H9 (cell line): Measurements from ENCODE around the gene SIRPB1. TPM values are rescaled to one million over a fixed set of nuclear protein-coding genes. Genes with fewer than 3 reads are reported as not detected.
"Not testable (repeated sequence)": the region's sequence is repeated elsewhere in the genome, so short reads cannot be mapped to it uniquely, and the experiment has no call there.

Experiments
- DNase-seq: peaks from one replicate; pipeline ENCODE4 v3.0.0-alpha.2; 2017
- H2AFZ ChIP-seq: one replicate; pipeline ENCODE4 v1.6.1; 2013; ENCODE audit warnings: mild to moderate bottlenecking, low read length, control low read depth, moderate library complexity
- H2AK5ac ChIP-seq: 2 replicates; pipeline ENCODE4 v1.6.1; 2013; ENCODE audit warnings: low read length, control low read depth, mixed read lengths; ENCODE audit not compliant: insufficient read length
- H2BK120ac ChIP-seq: one replicate; pipeline ENCODE4 v1.6.1; 2013; ENCODE audit warnings: low read depth, mild to moderate bottlenecking, low read length, control low read depth, inconsistent platforms; ENCODE audit not compliant: poor library complexity, severe bottlenecking
- H2BK12ac ChIP-seq: 2 replicates; pipeline ENCODE4 v1.6.1; 2013; ENCODE audit warnings: low read length, control low read depth, mixed read lengths, low read depth; ENCODE audit not compliant: insufficient read length
- H2BK15ac ChIP-seq: 2 replicates; pipeline ENCODE4 v1.6.1; 2013; ENCODE audit warnings: low read depth, low read length, control low read depth
- H2BK20ac ChIP-seq: one replicate; pipeline ENCODE4 v1.6.1; 2013; ENCODE audit warnings: low read depth, mild to moderate bottlenecking, low read length, control low read depth, inconsistent platforms; ENCODE audit not compliant: poor library complexity, severe bottlenecking
- H2BK5ac ChIP-seq: 2 replicates; pipeline ENCODE4 v1.6.1; 2013; ENCODE audit warnings: low read length, control low read depth, mixed read lengths; ENCODE audit not compliant: insufficient read length
- H3K14ac ChIP-seq: 2 replicates; pipeline ENCODE4 v1.6.1; 2013; ENCODE audit warnings: low read length, control low read depth; ENCODE audit not compliant: insufficient read depth
- H3K18ac ChIP-seq: 2 replicates; pipeline ENCODE4 v1.6.1; 2013; ENCODE audit warnings: low read depth, mild to moderate bottlenecking, mixed read lengths, low read length, control low read depth; ENCODE audit not compliant: insufficient read length
- H3K23ac ChIP-seq: 2 replicates; pipeline ENCODE4 v1.6.1; 2013; ENCODE audit warnings: low read length, control low read depth, mixed read lengths, low read depth; ENCODE audit not compliant: insufficient read length
- H3K23me2 ChIP-seq: 2 replicates; pipeline ENCODE4 v1.6.1; 2013; ENCODE audit warnings: low read depth, mild to moderate bottlenecking, mixed read lengths, low read length, control low read depth; ENCODE audit not compliant: insufficient read length, poor library complexity, severe bottlenecking
- H3K27ac ChIP-seq: 2 replicates; pipeline ENCODE4 v1.5.1; 2013; ENCODE audit warnings: low read length, control low read depth, mixed read lengths, low read depth; ENCODE audit not compliant: insufficient read length
- H3K27me3 ChIP-seq: 2 replicates; pipeline ENCODE4 v1.6.1; 2013; ENCODE audit warnings: low read length, control low read depth, inconsistent platforms; ENCODE audit not compliant: insufficient read depth
- H3K4ac ChIP-seq: 2 replicates; pipeline ENCODE4 v1.6.1; 2013; ENCODE audit warnings: low read depth, mild to moderate bottlenecking, control low read depth, inconsistent platforms, low read length, moderate library complexity
- H3K4me1 ChIP-seq: 2 replicates; pipeline ENCODE4 v1.6.1; 2013; ENCODE audit warnings: low read length, control low read depth, inconsistent platforms; ENCODE audit not compliant: insufficient read depth
- H3K4me2 ChIP-seq: 2 replicates; pipeline ENCODE4 v1.6.1; 2013; ENCODE audit warnings: low read length, control low read depth, mixed read lengths; ENCODE audit not compliant: insufficient read length, insufficient read depth
- H3K56ac ChIP-seq: 2 replicates; pipeline ENCODE4 v1.6.1; 2013; ENCODE audit warnings: low read depth, mild to moderate bottlenecking, mixed read lengths, low read length, control low read depth; ENCODE audit not compliant: insufficient read length
- H3K79me1 ChIP-seq: 2 replicates; pipeline ENCODE4 v1.6.1; 2013; ENCODE audit warnings: low read depth, mild to moderate bottlenecking, moderate library complexity, low read length, control low read depth, inconsistent platforms; ENCODE audit not compliant: insufficient read depth, poor library complexity, severe bottlenecking
- H3K79me2 ChIP-seq: 2 replicates; pipeline ENCODE4 v1.6.1; 2013; ENCODE audit warnings: low read length, control low read depth, inconsistent platforms; ENCODE audit not compliant: insufficient read depth
- H3K9ac ChIP-seq: 2 replicates; pipeline ENCODE4 v1.6.1; 2013; ENCODE audit warnings: low read length, control low read depth, mixed read lengths; ENCODE audit not compliant: insufficient read length; ENCODE audit errors: extremely low read depth
- H3K9me3 ChIP-seq: one replicate; pipeline ENCODE4 v1.6.1; 2013; ENCODE audit warnings: low read depth, low read length, inconsistent platforms; ENCODE audit not compliant: control insufficient read depth
- H3T11ph ChIP-seq: one replicate; pipeline ENCODE4 v1.6.1; 2013; ENCODE audit warnings: mild to moderate bottlenecking, low read length, control low read depth, inconsistent platforms
- H4K20me1 ChIP-seq: one replicate; pipeline ENCODE4 v1.6.1; 2013; ENCODE audit not compliant: control insufficient read depth, insufficient read length, insufficient read depth
- H4K5ac ChIP-seq: 2 replicates; pipeline ENCODE4 v1.6.1; 2013; ENCODE audit warnings: low read depth, mild to moderate bottlenecking, mixed read lengths, low read length, control low read depth; ENCODE audit not compliant: insufficient read length
- H4K8ac ChIP-seq: replicated peaks from 2 replicates; pipeline ENCODE4 v1.6.1; 2013; ENCODE audit warnings: low read length, control low read depth, mixed read lengths, low read depth; ENCODE audit not compliant: insufficient read length
- H4K91ac ChIP-seq: 2 replicates; pipeline ENCODE4 v1.6.1; 2013; ENCODE audit warnings: low read depth, mild to moderate bottlenecking, moderate library complexity, mixed read lengths, low read length, control low read depth; ENCODE audit not compliant: insufficient read length
- H3K27ac Mint-ChIP-seq, 3 experiments: 2 replicates in 2 of 3; 3 replicates in 1 of 3; pipeline ENCODE4 v1.8.0; 2020 to 2021; ENCODE audit warnings: mixed read lengths in 3 of 3, mild to moderate bottlenecking in 1 of 3, moderate library complexity in 1 of 3
- H3K27me3 Mint-ChIP-seq: 2 replicates; pipeline ENCODE4 v1.8.0; 2021; ENCODE audit warnings: low read depth, mild to moderate bottlenecking, moderate library complexity, mixed read lengths
- H3K36me3 Mint-ChIP-seq, 3 experiments: 2 replicates in 2 of 3; 3 replicates in 1 of 3; pipeline ENCODE4 v1.8.0; 2020 to 2021; ENCODE audit warnings: low read depth in 3 of 3, mixed read lengths in 3 of 3; ENCODE audit not compliant: insufficient read depth in 1 of 3
- H3K4me1 Mint-ChIP-seq, 2 experiments: 2 replicates each; pipeline ENCODE4 v1.8.0; 2020; ENCODE audit warnings: mixed read lengths in 2 of 2
- H3K4me3 Mint-ChIP-seq, 2 experiments: 2 replicates in 1 of 2; 3 replicates in 1 of 2; pipeline ENCODE4 v1.8.0; 2020 to 2021; ENCODE audit warnings: mild to moderate bottlenecking in 2 of 2, mixed read lengths in 2 of 2, moderate library complexity in 1 of 2
- H3K9me3 Mint-ChIP-seq, 2 experiments: 2 replicates in 1 of 2; 3 replicates in 1 of 2; pipeline ENCODE4 v1.8.0; 2020; ENCODE audit warnings: mild to moderate bottlenecking in 2 of 2, mixed read lengths in 2 of 2, moderate library complexity in 1 of 2
- CTCF ChIP-seq: fragments of 200-600 bp; sonication (generic); conservative IDR thresholded peaks from 3 replicates; pipeline ENCODE4 v1.8.0; 2021; ENCODE audit warnings: antibody characterized with exemption, mild to moderate bottlenecking
- WGBS: extraction: QIAGEN DNeasy Blood & Tissue Kit; methylation state at CpG from one replicate; pipeline ENCODE4 v1.1.7; 2013; ENCODE audit warnings: missing lambda C conversion rate, low lambda C conversion rate, mixed read lengths; ENCODE audit not compliant: insufficient read length; ENCODE audit errors: extremely low coverage; 5-methylcytosine and 5-hydroxymethylcytosine counted together
- total RNA-seq: library from RNA; stranded (reverse); gene quantifications from 2 replicates; pipeline ENCODE4 v1.2.1, GENCODE V29; 2021

SIRPB1 gene
- total RNA-seq, 1 experiment from 2014 or later, result 1.0 TPM

- Histone ChIP-seq H3K9me3 (no peaks in the 10 kb centered on the region), H3T11ph (no peak overlapping the region), H3K4me1 (no peaks in the 10 kb centered on the region), H4K5ac (no peak overlapping the region), H3K79me1 (no peaks in the 10 kb centered on the region), H2BK12ac (no peak overlapping the region), H3K79me2 (no peaks in the 10 kb centered on the region), H3K23me2 (no peaks in the 10 kb centered on the region), H2BK5ac (no peak overlapping the region), H2BK20ac (no peak overlapping the region), H4K20me1 (no peaks in the 10 kb centered on the region), H2AFZ (no peak overlapping the region), H3K27me3 (no peaks in the 10 kb centered on the region), H4K91ac (no peak overlapping the region), H3K56ac (no peak overlapping the region), H3K4me2 (no peak overlapping the region), H3K9ac (no peak overlapping the region), H4K8ac (no peak overlapping the region), H3K27ac (no peak overlapping the region), H2BK120ac (no peak overlapping the region), H3K18ac (no peak overlapping the region), H2BK15ac (no peak overlapping the region), H3K4ac (no peak overlapping the region), H2AK5ac (no peak overlapping the region), H3K23ac (no peak overlapping the region), H3K14ac (no peak overlapping the region)
- no CpG with 5 or more reads among the region's 3 CpGs for WGBS
- H3K4me1 Mint-ChIP-seq, result no peaks in the 10 kb centered on the region
- H3K27me3 Mint-ChIP-seq, result no peaks in the 10 kb centered on the region; the same call in 1 of the 2 replicates
- no peaks in the 10 kb centered on the region for H3K36me3 Mint-ChIP-seq
- no peak overlapping the region for H3K4me3 Mint-ChIP-seq
- H3K27ac Mint-ChIP-seq, result no peak overlapping the region
- H3K9me3 Mint-ChIP-seq, result no peaks in the 10 kb centered on the region; a peak in 1 of 5 replicates
- no peak for DNase-seq
- TF ChIP-seq CTCF, result no peak
Observed at GRCh38 chr20:1576641-1577040, 43.2 kb downstream of the SIRPB1 start.

GRCh38 chr20:1576003-1576402, 43.8 kb downstream of the SIRPB1 start:
- H3K4me2 ChIP-seq, H3K27ac Mint-ChIP-seq, H3K9ac ChIP-seq, H3K18ac ChIP-seq, H3K4me3 Mint-ChIP-seq, H3K4ac ChIP-seq, H3K27me3 Mint-ChIP-seq, H4K91ac ChIP-seq, H3K4me1 Mint-ChIP-seq, H3K9me3 Mint-ChIP-seq, H3T11ph ChIP-seq, H2BK15ac ChIP-seq, H3K14ac ChIP-seq, H2BK20ac ChIP-seq, H2AK5ac ChIP-seq, H4K5ac ChIP-seq, H3K4me1 ChIP-seq, H4K20me1 ChIP-seq, H3K23me2 ChIP-seq, H2BK12ac ChIP-seq, H3K23ac ChIP-seq, H3K79me1 ChIP-seq, H2BK5ac ChIP-seq, H3K56ac ChIP-seq, H3K27me3 ChIP-seq, H3K36me3 Mint-ChIP-seq, DNase-seq, H3K9me3 ChIP-seq, H3K27ac ChIP-seq, H2AFZ ChIP-seq, H2BK120ac ChIP-seq, H4K8ac ChIP-seq, H3K79me2 ChIP-seq: not testable (repeated sequence)
- no CpG with 5 or more reads among the region's 1 CpG for WGBS
